G401.6 (cell line): Measurements from ENCODE around the gene COX14.
A peak's percentile ranks its signal among the peaks of the same experiment; 100 is the strongest.

Experiments
- FAIRE-seq: peaks from 2 replicates; lab custom pipeline; 2012; peaks lifted over from hg19 to GRCh38; lab: Jason Lieb, UNC

COX14 gene

DNA sequence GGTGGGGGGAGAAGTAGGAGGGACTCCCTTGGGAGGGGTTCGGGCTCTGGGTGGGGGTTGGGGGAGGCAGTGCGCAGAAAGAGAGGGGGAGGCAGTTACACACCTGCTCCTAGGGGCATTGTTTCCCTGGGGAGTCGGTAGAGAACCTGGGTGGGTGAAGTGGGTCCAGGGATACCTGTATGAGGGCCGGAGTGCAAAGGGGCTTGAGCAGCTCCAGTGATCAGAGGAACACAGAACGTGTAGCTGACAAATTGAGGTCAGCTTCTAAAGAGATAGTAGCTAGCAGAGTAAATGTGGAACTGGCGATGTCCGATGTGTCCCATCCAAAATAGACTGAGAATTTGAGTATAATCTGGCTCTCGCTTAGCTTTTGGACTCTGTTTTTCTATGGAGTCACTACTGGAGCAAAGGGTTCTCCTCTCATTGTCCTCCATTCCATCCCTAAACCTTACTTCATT, 26.4 kb upstream of the COX14 start:
- FAIRE-seq, result no peak

- FAIRE-seq, result no peak
These were observed 25.9 kb upstream of the COX14 start for GRCh38 chr12:50086148-50086547.

- no peak for FAIRE-seq
These were observed 24.9 kb upstream of the COX14 start for GRCh38 chr12:50087151-50087550.

- FAIRE-seq, result no peak
These were observed 24.0 kb upstream of the COX14 start for GRCh38 chr12:50087995-50088394.

DNA sequence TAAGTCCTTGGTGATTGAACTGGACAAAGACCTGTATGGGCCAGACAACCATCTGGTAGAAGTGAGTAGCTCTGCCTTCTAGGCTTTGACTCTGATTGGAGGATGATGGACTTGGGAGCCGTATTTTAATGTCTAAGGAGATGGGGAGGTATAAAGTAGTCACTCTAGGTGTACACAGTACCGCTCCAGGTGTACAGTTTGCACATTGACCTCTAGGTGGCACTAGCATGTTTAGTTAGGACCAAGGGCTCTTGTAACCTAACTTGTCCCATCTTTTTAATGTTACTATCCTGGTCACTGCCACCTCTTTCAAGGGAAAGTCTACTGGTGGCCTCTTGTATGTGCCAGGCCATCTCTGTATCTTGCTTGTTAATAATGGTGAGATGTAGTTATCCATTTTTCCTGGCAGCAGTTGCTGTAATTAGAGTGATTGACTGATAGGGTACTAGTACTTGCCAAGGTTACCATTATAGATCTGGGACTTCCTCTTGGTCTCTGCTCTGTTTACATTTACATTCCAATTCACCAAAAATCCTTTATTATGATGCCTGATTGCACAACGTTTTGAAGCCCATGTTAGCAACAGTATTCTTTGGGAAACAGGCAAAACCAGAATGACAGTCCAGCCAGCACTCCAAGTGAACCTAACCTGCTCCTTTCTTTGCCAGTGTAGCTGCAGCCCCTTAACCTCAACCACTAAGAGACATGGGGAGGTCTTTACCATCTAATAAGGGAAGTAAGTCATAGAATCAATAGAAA, 23.3 kb upstream of the COX14 start:
- no peak for FAIRE-seq

DNA sequence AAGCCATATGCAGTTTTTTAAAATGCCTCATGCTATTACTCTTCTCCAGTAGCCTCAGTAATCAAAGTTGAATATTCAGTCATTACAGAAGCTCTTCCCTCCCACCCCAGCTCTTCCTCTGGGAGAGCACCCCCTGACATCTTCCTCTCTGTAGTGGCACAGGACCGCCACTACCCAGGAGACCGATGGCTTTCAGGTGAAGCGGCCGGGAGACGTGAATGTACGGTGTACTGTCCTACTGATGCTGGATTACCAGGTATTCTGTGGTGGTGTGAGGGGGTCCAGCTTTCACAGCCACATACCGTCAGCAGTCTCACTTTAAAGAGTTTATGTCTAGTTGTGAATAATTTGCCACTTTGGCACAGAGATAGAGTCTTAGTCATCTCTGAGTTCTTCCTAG, 22.3 kb upstream of the COX14 start:
- no peak for FAIRE-seq

- no peak for FAIRE-seq
These were observed 21.6 kb upstream of the COX14 start for GRCh38 chr12:50090391-50090790.

GRCh38 chr12:50097952-50098351, 14.1 kb upstream of the COX14 start:
- no peak for FAIRE-seq

DNA sequence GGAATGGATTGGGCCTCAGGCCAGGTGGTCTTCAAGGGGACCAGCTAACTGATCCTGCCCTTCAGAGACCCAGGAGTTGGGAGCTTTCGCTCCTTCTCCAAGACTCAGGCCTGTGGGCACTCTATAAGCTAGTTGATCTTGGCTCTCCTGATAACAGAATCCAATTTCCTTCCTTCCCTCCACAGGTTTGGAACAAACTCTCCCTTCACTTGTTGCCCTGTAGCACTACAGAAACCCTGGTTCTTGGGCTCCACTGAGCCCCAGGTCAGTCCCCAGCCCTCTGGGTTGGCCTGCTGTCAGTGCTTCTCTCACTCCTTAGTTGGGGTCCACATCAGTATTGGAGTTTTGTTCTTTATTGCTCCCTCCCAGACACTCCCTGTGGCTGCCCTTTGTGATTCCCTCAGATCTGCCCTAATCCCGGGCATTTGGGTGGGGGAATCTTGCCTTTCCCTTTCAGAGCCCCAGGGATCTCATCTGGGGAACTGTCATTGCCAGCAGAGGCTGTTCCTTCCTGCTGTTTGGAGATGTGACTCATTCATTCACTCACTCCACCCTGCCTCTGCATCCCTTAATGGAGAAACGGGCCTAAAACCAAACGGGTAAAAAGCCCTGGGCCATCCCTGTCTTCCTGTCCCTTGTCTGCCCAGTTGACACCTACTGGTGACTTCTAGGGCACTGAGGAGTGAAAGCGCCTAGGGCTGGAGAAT, 12.6 kb upstream of the COX14 start:
- no peak for FAIRE-seq

DNA sequence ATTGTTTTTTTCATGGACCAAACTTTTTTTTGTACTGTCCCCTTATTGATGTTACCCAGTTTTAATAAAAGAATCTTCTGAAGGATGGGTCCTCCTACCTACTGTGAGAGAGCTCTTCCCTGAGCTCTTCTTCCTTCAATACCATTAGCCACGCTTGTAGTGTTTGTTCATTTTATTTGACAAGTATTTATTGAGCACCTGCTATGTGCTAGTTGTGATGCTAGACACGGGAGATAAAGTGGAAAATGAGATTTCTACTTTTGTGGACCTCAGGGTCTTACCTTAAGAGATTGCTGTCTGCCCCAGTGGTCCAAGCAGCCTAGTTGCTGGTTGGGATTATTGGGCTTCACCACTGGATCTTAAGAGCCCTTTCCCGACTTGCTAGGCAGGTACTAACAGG, 11.5 kb upstream of the COX14 start:
- FAIRE-seq, result no peak

- peak; percentile 91 for FAIRE-seq
These were observed 10.4 kb upstream of the COX14 start for GRCh38 chr12:50101663-50102062.

DNA sequence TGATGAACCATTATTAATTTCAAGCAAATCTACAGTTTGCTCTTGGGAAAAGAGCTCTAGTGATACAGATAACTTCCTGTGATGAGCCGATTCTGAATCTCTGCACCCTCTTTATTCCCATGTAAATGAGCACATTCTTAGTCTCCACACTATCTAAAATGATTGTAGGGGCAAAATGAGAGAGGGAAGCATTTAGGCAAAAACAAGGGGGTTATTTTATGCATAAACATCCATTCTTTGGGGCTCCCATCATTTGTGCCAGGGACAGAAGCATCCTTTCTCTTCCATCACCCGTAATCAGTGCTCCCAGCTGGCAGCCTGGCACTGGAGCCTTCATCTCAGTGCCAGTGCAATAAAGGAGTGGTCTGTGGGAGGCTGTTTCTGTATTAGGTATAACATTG, 9.9 kb upstream of the COX14 start:
- FAIRE-seq, result no peak

GRCh38 chr12:50102646-50103309, 9.3 kb upstream of the COX14 start:
- no peak for FAIRE-seq

GRCh38 chr12:50103351-50103750, 8.7 kb upstream of the COX14 start:
- no peak for FAIRE-seq

- no peak for FAIRE-seq
These were observed 8.2 kb upstream of the COX14 start, which contains the start of gene GPD1 for GRCh38 chr12:50103767-50104321. Gene GPD1 (plus strand): TSS chr12:50104008. CDS start chr12:50104051, 43 bp downstream.

DNA sequence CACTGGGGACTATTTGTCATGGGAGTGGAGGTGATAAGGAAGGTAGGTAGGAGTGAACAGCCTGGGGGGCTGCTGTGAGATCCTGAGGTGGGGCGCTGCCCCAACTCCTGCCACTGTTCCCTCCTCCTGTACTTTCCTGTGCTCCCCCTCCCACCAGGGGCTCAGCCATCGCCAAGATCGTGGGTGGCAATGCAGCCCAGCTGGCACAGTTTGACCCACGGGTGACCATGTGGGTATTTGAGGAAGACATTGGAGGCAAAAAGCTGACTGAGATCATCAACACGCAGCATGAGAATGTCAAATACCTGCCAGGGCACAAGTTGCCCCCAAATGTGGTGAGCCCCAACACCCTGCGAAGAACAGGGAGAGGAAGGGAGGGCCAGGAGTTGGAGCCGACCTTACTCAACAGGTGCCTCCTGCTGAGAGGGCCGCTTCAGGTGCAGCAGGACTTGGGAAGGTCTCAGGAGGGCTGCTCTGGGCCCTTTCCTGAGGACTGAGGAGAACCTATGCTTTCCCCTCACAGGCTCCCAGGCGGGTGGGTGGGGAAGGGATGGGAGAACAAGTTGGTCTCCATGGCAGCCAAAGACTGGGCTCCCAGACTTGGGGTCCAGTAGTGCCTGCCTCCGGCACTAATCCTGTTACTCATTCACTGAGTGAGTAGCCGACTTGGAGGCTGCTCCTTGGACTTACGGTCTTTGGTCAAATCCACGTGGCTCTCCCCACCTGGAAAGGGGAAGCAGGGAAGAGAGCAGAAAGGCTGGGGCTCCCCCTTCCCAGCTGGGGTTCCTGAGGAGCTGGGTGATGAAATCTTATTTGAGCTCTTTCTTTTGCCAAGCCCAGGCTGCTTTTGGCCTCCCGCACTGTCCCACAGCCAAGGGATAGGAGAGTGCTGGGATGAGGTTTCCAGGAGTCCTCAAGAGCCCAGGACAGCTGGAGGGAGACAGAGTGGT, 7.3 kb upstream of the COX14 start:
- no peak for FAIRE-seq

DNA sequence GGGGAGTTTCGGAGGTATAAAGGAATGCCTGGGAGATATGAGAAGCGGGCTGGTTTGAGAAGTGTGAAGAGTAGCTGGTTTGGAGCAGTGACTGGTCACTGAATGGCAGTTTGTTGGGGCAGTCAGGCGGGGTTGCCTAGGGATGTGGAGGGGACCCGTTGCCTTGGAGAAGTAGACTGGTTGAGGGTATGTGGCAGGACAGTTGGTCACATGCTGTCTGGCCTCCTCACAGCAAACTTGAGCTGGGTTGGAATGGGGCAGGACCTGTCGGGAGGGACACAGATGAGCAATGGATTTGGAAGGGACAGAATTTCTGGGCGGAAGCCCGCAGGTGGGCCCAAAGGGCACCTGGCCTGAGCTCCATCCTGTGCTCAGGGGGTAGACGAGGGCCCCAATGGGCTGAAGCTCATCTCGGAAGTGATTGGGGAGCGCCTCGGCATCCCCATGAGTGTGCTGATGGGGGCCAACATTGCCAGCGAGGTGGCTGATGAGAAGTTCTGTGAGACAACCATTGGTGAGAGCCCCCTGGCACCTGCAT, 6.1 kb upstream of the COX14 start:
- FAIRE-seq, result no peak

GRCh38 chr12:50106907-50107306, 5.1 kb upstream of the COX14 start:
- no peak for FAIRE-seq

DNA sequence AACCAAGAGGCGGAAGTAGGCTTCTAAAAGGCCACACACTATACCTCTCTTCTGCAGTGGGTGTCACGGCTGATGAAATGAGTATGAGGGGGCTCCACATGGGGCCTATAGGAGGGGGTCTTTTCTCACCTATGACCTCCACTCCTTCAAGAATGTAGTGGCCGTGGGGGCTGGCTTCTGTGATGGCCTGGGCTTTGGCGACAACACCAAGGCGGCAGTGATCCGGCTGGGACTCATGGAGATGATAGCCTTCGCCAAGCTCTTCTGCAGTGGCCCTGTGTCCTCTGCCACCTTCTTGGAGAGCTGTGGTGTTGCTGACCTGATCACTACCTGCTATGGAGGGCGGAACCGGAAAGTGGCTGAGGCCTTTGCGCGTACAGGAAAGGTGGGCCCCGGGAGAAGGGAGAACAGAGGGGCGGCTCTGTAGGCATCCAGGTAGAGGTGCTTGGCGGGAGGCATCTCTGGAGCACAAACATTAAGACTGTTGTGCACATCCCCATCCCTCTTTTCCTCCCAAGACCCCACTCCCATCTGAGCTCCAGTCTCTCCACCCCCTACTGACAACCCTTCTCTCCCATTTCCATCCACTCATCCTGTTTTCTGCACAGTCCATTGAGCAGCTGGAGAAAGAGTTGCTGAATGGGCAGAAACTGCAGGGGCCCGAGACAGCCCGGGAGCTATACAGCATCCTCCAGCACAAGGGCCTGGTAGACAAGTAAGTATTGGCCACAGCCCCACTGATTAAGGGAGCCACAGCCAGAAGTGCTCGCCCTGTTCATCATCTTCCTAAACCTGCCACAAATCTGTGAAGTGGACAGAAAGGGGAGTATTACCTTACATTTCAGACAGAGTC, 4.4 kb upstream of the COX14 start:
- FAIRE-seq, result no peak

DNA sequence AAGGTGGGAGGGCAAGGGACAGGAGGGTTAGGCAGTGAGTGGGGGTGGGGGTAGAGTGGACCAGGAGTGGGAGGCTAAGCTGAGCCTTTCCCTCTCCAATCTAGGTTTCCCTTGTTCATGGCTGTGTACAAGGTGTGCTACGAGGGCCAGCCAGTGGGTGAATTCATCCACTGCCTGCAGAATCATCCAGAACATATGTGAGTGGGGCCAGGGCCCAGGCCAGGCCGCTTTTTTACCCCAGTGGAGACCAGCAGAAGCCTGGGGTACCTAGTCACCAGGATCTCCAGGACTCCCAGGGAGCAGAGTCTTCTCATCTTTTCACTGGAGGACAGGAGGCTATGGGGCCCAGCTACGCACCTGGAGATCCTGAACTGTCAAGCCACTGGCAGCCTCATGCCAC, 2.7 kb upstream of the COX14 start:
- FAIRE-seq, result no peak
